GM21367 (cell line): ENCODE measurements around the gene PRR15L.
"Not testable (repeated sequence)": the region's sequence is repeated elsewhere in the genome, so short reads cannot be mapped to it uniquely, and the experiment has no call there.

Experiments
- ATAC-seq: cut with Tn5 transposase; IDR thresholded peaks from one replicate; pipeline ENCODE4 v1.9.1; 2021; ENCODE audit not compliant: unreplicated experiment

The PRR15L gene

DNA sequence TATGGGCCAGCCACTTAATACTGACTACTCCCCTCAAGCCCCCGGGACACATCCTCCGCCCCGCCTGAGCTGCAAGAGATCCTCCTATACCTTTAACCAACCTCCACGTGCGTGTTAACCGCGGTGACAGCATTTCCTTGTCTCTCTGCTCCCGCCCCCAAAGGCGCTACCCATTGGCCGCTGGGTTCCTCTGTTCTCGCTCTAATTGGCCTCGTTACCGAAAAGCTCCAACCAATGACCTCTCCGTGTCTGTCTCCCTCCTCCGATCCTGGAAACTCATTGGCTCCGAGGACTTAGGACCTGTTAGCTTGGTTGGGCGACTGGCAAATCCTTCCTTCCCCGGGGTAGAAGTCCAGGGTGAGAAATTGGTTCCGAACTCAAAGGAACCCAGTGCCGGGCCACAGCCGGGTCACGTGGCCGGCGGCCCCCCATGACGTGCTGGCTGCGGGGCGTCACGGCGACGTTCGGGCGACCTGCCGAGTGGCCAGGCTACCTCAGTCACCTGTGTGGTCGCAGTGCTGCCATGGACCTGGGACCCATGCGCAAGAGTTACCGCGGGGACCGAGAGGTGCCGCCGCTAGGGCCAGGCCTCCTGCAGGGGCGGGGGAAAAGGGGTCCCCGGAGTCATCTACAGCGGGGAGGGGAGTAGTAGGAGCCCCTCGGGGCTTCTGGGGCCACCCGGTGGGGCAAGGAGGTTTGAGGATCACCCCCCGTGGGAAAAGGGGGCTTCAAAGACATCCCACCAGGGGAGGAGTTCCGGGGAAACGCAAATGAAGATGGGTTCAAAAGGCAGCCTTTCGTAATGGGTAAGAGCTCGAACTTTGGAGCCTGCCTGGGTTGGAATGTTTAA, 16.2 kb downstream of the PRR15L start, which contains the start of gene PNPO:
Gene PNPO, plus strand, starts transcription at position 326 of the 850 bp plus-strand sequence. Its CDS starts 105 bp downstream, at position 431.
- ATAC-seq: peak; percentile 76

DNA sequence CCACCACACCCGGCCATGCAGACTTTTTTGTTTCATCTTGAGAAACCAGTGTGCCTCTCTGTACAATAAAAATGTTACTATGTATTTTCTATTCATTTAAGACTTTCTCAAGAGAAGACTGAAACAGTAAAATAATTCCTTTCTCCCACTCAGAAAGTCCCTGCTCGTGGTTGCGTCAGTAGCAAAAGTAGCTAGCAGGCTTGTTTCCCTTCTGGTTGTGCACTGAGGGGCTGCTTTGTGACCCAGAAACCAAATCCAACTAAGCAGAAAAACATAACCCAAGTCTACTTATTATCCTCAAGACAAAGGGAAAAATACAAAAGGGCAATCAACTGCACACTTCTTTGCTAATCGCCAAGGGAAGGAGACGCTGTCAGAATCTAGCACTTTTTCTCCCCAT, 19.7 kb downstream of the PRR15L start:
- no peak for ATAC-seq

DNA sequence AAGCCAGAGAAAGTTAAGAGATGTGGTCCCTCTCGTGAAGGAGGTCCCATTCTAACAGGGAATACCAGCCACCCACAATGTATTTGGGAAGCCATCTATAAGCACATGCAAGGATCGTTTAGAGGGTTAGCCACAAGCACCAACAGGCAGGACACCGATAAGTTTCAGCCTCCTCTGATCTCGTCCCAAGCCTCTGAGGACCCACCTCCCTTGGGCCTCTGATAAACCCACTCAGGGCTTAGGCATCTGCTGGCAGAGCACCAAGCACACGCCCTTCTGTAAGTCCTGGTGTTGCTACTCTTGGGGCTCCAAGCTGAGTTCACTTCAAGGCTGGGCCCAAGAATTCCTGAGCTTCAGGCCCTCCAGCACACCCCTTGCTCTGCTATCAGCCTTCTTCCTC, 21.7 kb downstream of the PRR15L start:
- no peak for ATAC-seq

DNA sequence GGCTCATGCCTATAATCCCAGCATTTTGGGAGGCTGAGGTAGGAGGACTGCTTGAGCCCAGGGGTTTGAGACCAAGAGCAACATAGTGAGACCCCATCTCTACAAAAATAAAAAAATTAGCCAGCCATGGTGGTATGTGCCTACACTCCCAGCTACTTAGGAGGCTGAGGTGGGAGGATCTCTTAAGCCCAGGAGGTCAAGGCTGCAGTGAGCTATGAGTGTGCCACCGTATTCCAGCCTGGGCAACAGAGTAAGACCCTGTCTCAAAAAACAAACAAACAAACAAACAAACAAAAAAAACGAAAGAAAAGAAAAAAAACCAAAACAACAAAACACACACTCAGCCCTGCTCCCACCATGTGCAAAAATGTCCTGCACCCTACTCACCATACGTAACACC, 22.2 kb downstream of the PRR15L start:
- ATAC-seq: not testable (repeated sequence)

DNA sequence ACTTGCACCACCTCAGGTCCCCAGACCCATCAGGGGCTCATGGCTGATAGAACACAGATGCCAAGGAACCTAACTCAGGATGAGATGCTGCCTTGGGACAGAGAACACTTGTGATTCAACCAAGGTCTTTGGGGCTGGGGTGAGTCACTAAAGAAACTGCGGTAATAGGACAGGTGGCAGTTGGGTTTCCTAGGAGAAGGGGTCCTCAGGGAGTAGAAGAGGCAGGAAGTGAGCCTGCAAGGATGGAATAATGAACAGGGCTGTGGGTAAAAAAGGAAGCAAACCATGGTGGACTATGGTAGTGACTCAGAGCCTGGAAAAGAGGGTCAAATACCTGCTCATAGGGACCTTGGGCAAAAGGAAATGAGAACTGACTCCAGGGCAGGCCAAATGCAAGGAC, 22.8 kb downstream of the PRR15L start:
- ATAC-seq: no peak

DNA sequence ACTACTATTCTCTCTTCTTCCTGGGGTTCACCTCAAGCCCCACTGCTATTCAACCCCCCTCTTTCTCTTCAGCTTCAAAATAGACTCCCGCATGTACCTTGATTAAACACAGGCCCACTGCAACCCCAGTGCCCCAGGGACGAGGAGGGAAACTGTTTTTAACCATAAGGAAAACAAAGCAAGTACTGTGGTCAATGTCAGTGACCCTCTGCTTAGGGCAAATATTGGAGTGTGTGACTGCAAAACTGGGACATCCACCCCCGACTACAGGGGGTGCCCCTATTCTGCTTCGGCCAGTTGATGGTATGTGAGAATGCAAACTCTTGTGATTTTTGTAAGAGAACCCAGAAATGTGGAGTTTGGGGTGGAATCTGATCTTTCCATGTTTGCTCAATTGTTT, 25.8 kb downstream of the PRR15L start:
- ATAC-seq: no peak

DNA sequence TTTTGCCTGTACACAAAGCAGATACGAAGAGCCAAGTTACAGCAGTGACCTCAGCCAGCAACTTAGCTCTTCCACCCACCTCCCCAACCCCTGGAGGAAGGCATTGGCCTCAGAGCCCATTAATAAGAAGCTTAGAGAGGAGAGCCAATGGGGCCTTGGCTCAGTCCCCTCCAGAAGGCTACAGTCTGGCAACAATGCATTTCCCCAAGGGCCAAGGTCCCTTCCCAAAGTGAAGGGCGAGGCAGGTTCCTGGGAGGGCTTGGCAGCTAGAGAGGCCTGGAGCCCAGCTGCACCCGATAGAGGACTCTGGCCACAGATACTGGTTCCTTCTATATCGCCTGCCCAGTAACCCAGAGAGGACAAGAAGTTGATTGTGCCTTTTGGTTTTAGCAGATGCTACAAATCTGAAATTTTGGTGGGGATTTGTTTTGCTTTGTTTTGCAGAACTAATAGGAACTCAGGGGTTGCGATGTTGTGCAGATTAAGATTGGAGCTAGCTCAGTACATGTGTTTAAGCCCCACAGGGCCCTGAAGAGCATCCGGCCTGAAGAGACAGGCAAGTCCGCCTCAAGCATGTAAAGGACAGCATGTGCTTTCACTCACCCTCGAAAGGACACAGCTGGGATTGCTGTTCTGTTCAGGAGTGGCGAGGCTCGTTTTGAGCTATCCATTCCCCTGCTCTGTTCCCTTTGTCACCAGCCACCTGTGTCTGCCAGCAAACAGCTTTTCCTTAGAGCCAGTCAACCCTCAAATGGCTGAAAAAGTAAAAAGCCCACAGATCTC, 28.3 kb downstream of the PRR15L start:
- ATAC-seq: no peak

DNA sequence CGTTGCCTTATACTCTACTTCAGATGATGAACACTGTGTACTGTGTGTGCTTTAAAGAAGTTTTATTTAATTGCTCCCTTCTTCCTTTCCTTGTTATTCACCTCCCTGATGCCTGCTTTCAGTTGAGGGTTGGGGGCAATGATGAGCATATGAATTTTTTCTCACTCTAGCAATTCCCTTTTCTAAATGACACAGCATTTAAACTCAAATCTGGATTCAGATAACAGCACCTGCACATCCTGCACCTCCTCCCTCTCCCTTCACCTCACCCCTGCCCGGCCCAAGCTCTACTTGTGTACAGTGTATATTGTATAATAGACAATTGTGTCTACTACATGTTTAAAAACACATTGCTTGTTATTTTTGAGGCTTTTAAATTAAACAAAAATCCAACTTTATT, 29.3 kb downstream of the PRR15L start:
- no peak for ATAC-seq

DNA sequence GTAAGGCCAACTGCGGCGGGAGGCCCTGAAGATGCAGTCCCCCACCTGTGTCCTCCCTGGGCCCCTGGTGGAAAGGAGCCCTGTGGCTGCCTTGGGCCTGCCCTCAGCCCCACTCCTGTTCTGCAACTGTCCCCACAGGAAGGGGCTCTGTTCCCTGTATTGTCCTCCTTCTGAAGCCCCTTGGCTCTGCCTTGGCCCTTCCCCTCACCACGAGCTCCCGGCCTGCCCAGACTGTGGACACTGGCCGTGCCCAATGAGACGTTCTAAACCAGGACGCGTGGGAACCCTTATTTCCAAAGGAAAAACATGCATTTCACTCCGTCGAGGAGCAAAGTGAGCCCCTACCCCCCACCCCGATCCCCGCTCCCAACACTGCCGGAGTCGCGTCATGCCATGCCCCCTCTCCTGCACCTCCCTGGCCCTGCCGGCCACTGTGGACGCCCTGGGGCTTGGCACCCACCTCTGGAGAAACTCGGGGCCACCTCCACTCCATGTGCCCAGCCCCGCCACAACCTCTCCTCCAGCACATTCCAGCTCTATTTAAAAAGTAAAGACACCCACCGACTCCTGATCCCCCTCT, 29.8 kb downstream of the PRR15L start:
- ATAC-seq: no peak

DNA sequence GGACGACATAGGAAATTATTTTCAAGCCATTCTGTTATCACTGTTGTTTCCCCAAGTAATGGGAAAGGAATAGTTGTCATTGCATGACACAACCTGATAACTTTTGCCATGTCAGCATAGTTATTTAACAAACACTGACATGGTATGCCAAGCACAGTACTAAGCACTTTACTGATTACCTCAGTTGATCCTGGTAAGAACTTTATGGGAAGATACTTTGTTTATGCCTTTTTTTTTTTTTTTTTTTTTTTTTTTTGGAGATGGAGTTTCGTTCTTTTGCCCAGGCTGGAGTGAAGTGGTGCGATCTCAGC, 32.0 kb downstream of the PRR15L start:
- ATAC-seq: no peak

DNA sequence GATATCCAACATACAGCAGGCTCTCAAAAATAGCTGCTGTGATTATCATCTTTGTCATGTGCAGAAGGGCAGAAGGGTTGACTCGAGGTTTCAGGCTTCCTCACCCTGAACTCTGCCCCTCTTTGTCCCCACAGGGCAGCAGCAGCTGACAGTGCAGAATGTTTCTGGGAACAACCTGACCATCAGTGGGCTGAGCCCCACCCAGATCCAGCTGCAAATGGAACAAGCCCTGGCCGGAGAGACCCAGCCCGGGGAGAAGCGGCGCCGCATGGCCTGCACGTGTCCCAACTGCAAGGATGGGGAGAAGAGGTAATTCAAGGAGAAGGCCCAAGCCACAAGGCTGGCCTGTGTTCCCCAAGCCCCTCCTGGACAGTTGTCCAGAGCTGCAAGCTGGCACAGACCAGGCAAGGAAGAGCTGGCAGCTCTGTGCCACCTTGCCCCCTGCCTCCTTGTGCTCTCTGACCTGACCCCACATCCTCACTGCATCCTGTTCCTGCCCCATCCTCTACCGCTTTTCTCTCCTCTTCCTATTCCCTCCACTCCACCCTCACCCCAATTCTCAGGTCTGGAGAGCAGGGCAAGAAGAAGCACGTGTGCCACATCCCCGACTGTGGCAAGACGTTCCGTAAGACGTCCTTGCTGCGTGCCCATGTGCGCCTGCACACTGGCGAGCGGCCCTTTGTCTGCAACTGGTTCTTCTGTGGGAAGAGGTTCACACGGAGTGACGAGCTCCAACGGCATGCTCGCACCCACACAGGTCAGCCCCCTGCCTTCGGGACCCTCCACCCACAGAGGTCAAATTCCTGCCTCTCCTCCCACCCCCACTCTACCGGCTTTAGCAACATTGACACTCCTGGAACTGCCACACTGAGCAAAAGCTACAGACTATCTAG, 32.7 kb downstream of the PRR15L start:
- ATAC-seq: no peak

DNA sequence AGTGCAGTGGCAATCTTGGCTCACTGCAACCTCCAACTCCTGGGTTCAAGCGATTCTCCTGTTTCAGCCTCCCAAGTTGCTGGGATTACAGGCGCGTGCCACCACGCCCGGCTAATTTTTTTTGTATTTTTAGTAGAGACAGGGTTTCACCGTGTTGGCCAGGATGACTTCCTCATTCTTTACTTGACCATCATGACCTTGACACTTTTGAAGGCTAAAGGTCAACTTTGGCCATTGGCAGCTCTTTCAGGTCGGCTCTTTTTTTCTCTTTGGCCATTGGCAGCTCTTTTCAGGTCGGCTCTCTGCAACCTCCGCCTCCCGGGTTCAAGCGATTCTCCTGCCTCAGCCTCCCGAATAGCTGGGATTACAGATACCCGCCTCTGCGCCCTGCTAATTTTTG, 37.8 kb downstream of the PRR15L start:
- not testable (repeated sequence) for ATAC-seq

DNA sequence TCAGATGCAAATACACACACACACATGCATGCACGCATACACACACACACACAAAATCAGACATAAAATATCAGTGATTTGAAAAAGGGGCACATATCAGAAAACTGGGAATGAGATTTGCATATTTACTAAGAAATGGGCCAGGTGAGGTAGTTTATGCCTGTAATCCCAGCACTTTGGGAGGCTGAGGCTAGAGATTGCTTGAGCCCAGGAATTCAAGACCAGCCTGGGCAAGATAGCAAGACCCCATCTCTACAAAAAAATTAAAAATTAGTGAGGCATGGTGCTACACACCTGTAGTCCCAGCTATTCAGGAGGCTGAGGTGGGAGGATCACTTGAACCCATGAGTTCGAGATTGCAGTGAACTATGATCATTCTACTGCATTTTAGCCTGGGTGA, 38.7 kb downstream of the PRR15L start:
- no peak for ATAC-seq

DNA sequence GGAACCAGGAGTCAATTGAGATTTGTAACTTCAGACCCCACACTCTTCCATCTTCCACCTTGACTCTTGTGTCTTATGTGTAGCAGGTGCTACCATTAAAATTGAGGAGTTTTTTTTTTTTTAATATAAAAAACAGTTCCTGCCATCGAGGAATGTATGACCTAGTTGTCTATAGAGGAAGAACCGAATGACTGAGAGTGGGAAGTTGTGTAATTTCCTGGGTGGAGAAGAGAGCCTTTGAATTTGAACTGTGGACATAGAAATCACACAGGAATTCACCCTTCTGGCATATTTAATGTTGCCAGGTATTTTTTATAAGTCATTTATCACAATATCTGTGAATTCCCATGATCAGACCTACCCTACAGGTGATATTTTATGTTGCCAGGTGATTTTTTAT, 39.7 kb downstream of the PRR15L start:
- ATAC-seq: no peak

DNA sequence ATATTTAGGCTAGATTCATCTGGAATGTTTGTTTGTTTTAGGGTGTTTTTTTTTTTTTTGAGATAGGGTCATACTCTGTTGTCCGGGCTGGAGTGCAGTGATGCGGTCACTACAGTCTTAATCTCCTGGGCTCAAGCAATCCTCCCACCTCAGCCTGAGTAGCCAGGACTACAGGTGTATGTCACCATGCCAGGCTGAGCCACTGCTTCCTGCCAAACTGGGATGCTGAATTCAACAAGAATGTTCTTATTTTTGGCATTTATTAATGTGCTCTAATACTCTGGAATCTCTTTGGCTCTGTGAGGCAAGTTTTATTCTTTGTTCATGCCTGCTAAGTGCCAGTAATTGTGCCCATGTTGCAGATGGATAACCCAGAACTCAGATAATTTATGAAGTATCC, 40.1 kb downstream of the PRR15L start:
- no peak for ATAC-seq

DNA sequence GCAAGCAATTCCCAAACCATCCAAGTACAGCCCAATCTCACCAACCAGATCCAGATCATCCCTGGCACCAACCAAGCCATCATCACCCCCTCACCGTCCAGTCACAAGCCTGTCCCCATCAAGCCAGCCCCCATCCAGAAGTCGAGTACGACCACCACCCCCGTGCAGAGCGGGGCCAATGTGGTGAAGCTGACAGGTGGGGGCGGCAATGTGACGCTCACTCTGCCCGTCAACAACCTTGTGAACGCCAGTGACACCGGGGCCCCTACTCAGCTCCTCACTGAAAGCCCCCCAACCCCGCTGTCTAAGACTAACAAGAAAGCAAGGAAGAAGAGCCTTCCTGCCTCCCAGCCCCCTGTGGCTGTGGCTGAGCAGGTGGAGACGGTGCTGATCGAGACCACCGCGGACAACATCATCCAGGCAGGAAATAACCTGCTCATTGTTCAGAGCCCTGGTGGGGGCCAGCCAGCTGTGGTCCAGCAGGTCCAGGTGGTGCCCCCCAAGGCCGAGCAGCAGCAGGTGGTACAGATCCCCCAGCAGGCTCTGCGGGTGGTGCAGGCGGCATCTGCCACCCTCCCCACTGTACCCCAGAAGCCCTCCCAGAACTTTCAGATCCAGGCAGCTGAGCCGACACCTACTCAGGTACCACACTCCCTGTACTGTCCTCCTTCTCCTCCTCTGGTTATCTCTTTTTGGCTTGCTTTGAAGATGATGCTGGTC, 41.0 kb downstream of the PRR15L start:
- no peak for ATAC-seq

DNA sequence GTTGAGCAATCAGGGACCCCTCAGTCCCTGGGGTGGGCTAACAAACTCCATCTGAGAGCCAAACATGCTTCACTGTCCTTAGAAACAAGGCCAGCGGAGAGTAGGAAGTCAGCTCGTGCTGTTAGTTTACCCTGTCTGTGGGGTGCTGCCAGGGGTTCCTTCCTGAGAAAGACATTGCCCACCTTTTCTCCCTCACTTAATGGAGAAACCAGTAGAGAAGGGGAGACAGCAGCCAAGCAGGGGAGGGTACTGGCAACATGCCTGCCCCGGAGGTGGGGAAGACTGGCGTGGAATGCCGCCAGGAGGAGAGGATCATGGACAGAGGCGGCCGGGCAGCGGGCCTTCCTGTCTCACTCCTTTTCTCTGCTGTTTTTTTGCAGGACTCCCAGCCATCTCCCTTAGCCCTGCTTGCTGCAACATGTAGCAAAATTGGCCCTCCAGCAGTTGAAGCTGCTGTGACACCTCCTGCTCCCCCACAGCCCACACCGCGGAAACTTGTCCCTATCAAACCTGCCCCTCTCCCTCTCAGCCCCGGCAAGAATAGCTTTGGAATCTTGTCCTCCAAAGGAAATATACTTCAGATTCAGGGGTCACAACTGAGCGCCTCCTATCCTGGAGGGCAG, 41.8 kb downstream of the PRR15L start:
- ATAC-seq: no peak

DNA sequence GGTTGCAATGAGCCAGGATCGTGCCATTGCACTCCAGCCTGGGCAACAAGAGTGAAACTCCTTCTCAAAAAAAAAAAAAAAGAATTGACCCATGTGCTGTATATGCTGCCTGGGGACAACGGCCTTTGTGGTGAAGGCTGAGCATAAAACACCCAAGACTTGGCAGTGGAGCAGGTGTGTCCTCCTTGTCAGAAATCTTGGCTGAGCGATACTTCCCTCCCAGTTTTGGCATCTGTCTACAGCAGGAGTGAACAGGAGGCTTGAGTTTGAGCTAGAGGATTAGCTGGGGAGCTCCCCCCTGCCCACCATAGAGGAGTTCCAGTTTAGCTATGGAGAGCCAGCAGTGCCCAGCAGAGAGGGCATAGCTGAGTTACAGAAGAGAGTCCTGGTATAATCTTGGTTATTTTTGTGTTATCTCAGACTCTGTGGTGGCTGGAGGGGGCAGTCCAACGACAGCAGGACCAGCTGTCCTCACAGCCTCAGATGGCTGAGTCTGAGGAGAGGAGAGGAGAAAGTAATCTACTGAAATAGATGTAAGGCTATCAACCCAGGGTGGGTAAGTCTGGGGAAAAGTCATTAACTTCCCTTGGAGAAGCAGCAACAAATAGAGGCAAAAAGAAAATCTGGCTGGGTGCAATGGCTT, 43.3 kb downstream of the PRR15L start:
- no peak for ATAC-seq

DNA sequence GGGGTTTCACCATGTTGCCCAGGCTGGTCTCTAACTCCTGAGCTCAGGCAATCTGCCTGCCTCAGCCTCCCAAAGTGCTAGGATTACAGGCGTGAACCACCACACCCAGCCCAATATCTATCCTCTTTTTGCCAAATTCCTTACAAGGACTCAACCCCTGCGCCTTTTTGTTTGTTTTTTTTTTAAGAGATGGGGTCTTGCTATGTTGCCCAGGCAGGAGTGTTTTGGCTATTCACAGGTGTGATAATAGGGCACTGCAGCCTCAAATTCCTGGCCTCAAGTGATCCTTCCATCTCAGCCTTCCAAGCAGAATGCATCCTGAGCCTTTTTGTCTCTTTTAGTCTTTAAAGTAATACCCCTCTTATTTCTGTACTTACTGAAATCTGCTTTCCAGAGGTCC, 44.6 kb downstream of the PRR15L start:
- ATAC-seq: no peak
